Activated CD4-positive, alpha-beta T cell treated with anti-CD3 and anti-CD28 coated beads, Interleukin-2, amount 50 U/mL, for 16 hours (primary cell): Measurements from ENCODE around the gene SUZ12.
"Not testable (repeated sequence)": the region's sequence is repeated elsewhere in the genome, so short reads cannot be mapped to it uniquely, and the experiment has no call there.

Experiments used
- DNase-seq: peaks from one replicate; pipeline ENCODE4 v3.0.0-alpha.2; 2020

Gene SUZ12

DNA sequence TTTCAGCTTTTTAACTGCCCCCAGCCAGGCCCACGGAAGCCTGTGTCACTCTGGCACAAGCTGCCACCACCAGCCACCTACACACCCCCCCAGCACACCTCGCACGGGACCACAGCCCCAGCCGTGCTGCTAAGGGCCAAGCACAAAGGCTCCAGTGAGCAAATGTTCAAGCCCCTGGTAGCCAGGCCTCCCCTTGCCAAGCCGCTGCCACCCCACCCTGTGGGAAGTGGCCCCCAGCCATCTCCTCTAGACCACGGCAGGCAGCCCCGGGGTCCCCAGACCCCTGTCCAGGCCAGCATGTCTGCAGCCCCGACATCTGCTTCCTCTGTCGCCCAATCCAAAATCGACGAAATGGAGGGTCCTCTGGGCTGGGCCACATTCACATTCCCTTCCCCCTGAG, 105.5 kb downstream of the SUZ12 start:
- not testable (repeated sequence) for DNase-seq

DNA sequence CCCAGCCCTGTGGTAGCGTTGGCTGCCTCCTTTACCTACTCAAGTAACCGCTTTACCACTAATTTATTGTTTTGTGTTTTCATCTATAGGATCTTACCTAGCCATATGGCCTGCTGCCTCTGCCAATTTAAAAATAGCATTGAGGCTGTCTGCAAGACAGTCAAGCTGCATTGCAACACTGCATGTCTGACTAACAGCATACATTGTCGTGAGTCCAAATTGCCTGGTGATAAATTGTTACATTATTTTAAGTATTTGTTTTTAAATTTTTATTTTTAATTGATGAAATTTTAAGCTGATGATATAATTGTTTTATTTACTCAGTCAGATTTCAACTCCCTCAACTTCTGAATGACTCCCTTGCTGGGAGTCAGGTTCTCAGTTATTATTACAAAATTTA, 108.8 kb downstream of the SUZ12 start:
- not testable (repeated sequence) for DNase-seq

DNA sequence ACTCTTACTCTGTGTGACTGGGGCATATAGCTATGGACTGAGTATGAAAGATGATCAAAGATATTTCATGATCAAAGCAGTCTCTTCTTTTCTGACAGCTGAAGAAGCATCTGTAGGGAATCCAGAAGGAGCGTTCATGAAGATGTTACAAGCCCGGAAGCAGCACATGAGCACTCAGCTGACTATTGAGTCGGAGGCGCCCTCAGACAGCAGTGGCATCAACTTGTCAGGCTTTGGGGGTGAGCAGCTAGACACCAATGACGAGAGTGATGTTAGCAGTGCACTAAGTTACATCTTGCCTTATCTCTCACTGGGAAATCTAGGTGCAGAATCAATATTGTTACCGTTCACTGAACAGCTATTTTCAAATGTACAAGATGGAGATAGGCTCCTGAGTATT, 110.9 kb downstream of the SUZ12 start:
- not testable (repeated sequence) for DNase-seq
